Measurements from ENCODE around the gene NKIRAS2. TPM values are rescaled to one million over a fixed set of nuclear protein-coding genes. Genes with fewer than 3 reads are reported as not detected.

NKIRAS2 gene
- total and polyA plus RNA-seq, 4 donors: 16.4 to 20.7 (median 17.4) TPM

DNA sequence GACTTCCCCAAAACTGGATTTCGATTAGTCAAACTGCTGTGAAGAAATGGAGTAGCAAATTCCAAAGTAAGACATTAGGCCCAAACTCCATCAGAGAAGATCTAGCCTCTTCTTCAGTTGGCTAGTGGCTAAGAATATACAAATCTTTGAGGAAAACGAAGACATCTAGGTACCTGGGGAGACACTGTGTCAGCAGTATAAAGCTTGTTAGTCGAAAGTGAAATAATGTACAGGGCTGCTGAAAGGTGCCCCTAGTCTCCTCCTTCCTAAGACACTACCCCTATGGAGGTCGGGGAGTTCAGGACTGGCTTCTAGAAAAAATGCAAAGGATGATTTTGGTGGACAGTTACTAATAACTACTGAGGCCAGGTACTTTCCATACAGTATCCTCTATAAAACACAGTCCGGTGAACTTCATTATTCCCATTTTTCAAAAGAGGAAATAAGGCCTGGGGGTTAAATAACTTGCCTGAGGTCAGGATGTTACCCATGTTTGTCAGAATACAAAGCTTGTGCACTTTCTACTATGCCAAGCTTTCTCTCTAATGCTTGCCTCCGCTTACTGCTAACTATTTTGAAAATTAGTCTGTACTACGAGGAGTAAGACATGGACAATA lies 17.6 kb upstream of the NKIRAS2 start:
- H3K4me3 ChIP-seq (ENCODE audit: low read depth in 1 of 3, low read length in 3 of 3): no peak overlapping the region
- no peaks in the 10 kb centered on the region for H3K9me3 ChIP-seq (ENCODE audit: control insufficient read depth in 4 of 4, low read length in 3 of 4)
- DNase-seq (ENCODE audit: low spot score): no peak
- 89% methylated on average over 7 of the region's 7 CpGs for WGBS
- TF ChIP-seq REST (IDR thresholded peaks at IDR 0.05) (no peak), TAF1 (conservative IDR thresholded peaks at IDR 0.05) (no peak), ATF3 (IDR thresholded peaks at IDR 0.05) (no peak), FOXA1 (IDR thresholded peaks at IDR 0.05) (no peak), GABPA (IDR thresholded peaks at IDR 0.05 in 1 of 2, conservative IDR thresholded peaks at IDR 0.05 in 1 of 2) (no peak), SP1 (IDR thresholded peaks at IDR 0.05) (no peak)
- TF ChIP-seq, protein P1, sequence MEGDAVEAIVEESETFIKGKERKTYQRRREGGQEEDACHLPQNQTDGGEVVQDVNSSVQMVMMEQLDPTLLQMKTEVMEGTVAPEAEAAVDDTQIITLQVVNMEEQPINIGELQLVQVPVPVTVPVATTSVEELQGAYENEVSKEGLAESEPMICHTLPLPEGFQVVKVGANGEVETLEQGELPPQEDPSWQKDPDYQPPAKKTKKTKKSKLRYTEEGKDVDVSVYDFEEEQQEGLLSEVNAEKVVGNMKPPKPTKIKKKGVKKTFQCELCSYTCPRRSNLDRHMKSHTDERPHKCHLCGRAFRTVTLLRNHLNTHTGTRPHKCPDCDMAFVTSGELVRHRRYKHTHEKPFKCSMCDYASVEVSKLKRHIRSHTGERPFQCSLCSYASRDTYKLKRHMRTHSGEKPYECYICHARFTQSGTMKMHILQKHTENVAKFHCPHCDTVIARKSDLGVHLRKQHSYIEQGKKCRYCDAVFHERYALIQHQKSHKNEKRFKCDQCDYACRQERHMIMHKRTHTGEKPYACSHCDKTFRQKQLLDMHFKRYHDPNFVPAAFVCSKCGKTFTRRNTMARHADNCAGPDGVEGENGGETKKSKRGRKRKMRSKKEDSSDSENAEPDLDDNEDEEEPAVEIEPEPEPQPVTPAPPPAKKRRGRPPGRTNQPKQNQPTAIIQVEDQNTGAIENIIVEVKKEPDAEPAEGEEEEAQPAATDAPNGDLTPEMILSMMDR (IDR thresholded peaks at IDR 0.05; ENCODE audit: low read depth, low read length, missing input control): no peak
- TF ChIP-seq, protein P2, sequence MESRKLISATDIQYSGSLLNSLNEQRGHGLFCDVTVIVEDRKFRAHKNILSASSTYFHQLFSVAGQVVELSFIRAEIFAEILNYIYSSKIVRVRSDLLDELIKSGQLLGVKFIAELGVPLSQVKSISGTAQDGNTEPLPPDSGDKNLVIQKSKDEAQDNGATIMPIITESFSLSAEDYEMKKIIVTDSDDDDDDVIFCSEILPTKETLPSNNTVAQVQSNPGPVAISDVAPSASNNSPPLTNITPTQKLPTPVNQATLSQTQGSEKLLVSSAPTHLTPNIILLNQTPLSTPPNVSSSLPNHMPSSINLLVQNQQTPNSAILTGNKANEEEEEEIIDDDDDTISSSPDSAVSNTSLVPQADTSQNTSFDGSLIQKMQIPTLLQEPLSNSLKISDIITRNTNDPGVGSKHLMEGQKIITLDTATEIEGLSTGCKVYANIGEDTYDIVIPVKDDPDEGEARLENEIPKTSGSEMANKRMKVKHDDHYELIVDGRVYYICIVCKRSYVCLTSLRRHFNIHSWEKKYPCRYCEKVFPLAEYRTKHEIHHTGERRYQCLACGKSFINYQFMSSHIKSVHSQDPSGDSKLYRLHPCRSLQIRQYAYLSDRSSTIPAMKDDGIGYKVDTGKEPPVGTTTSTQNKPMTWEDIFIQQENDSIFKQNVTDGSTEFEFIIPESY (IDR thresholded peaks at IDR 0.05): no peak
- H3K27me3 ChIP-seq (ENCODE audit: control insufficient read depth in 4 of 4, insufficient read depth in 4 of 4, low read length in 3 of 4): no peaks in the 10 kb centered on the region
- H3K9ac ChIP-seq (ENCODE audit: low read depth in 1 of 2, low read length in 2 of 2): no peak overlapping the region
- peaks cover 5 to 12% (median 7%) of the 10 kb centered on the region in 4 donors for H3K4me1 ChIP-seq (ENCODE audit: control insufficient read depth in 4 of 4, insufficient read depth in 4 of 4, low read length in 3 of 4)
- H3K27ac ChIP-seq (ENCODE audit: low read depth in 1 of 2, low read length in 2 of 2): no peak overlapping the region
- H3K36me3 ChIP-seq (ENCODE audit: control insufficient read depth in 4 of 4, insufficient read depth in 3 of 4, low read depth in 1 of 4, low read length in 3 of 4): peaks cover 3 to 22% (median 12%) of the 10 kb centered on the region in 4 donors

DNA sequence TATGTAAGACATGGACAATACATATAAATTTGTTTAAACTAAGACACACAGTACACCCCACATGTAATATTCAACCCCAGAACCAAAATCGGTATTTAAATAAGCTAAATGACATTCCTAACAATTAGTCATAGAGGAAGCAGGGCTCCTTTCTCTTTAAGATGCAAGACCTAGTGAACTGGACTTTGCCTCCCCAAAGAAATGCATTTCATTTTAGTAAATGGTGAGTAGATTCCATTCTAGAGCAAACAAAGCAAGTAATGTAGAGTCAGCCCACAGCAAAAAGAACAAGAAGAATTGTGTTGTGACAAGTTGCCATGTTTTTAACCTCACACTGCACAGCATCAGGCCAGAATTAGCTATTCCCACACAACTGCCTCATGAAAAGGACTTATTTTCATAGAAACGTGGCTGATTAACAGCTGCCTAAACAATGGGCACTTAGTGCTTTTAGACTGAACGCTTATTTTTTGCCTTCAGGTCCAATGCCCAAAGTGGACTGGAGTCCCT lies 17.0 kb upstream of the NKIRAS2 start:
- H3K4me1 ChIP-seq (ENCODE audit: control insufficient read depth in 4 of 4, insufficient read depth in 4 of 4, low read length in 3 of 4): peaks cover 5 to 12% (median 7%) of the 10 kb centered on the region in 4 donors
- H3K9me3 ChIP-seq (ENCODE audit: control insufficient read depth in 4 of 4, low read length in 3 of 4): no peaks in the 10 kb centered on the region
- H3K36me3 ChIP-seq (ENCODE audit: control insufficient read depth in 4 of 4, insufficient read depth in 3 of 4, low read depth in 1 of 4, low read length in 3 of 4): peaks cover 3 to 17% (median 10%) of the 10 kb centered on the region in 4 donors
- no peak for TF ChIP-seq SP1 (IDR thresholded peaks at IDR 0.05)
- TF ChIP-seq HNF4A (conservative IDR thresholded peaks at IDR 0.05): peak; percentile 17 to 42
- TF ChIP-seq REST (IDR thresholded peaks at IDR 0.05): no peak
- no peaks in the 10 kb centered on the region for H3K27me3 ChIP-seq (ENCODE audit: control insufficient read depth in 4 of 4, insufficient read depth in 4 of 4, low read length in 3 of 4)
- 77% methylated on average over 3 of the region's 3 CpGs for WGBS
- H3K4me3 ChIP-seq (ENCODE audit: low read depth in 1 of 3, low read length in 3 of 3): no peak overlapping the region
- H3K27ac ChIP-seq (ENCODE audit: low read depth in 1 of 2, low read length in 2 of 2): no peak overlapping the region
- no peak overlapping the region for H3K9ac ChIP-seq (ENCODE audit: low read depth in 1 of 2, low read length in 2 of 2)
- DNase-seq (ENCODE audit: low spot score): no peak
